GM18526 (cell line): ENCODE data around the gene PTPRM.

ENCODE experiments used
- POLR2A ChIP-seq: IDR thresholded peaks from 3 replicates; pipeline ENCODE4 v1.6.1; 2011; ENCODE audit not compliant: insufficient read length; ENCODE audit errors: extremely low read depth

Gene PTPRM

DNA sequence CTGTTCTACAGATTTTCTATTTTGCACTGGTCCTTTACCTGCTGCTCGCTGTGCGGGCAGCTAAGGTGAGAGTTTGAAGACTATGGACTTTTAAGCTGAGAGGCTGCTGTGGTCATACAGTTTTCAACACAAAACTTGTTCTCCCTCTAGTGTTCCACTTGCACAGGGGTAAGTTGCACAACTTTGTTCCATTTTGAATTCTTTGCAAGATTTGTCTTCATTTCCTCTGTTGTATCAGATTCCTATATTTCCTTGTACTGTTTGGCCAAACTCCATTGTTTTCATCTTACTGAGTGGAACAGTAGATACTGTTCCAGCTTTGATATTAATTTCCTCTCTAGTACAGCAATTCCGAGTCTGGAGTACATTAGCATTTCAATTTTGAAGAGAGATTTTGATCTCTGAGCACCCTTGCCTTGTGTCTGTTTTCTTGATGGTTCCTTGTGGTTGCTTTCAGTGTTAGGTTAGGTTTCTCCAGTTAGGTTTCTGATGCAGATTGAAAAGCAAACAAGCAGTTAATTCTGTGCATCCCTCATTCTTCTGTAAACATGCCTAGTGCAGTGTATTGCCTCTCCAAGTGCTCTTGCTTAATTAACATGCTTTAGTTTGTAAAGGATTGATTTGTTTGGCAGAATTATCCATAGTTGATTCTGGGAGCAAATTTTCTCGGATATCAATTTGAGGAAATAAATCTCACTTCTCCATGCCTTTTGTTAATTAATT, 188.8 kb downstream of the PTPRM start:
- no peak for TF ChIP-seq POLR2A

GRCh38 chr18:7757175-7757574, 190.1 kb downstream of the PTPRM start:
- TF ChIP-seq POLR2A = no peak

- no peak for TF ChIP-seq POLR2A
Measured at GRCh38 chr18:7758764-7759163, 191.6 kb downstream of the PTPRM start.

- no peak for TF ChIP-seq POLR2A
Measured at GRCh38 chr18:7760967-7761948, 194.1 kb downstream of the PTPRM start.

DNA sequence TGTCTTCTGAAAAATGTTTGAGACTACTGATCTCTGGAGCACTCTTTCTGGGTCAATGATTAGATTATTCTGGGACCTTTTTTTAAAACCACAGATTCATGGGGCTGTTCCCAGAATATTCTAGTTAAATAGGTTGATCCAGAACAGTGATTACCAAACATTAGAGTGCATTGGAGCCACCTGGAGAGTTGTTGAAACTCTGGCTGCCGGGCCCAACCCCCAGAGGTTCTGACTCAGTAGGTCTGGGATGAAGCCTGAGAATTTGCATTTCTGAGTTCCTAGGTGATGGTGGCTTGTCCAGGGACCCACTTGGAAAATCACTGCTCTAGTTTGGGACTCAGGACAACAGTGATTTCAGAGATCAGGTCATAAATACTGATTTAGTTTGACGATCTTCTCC, 197.3 kb downstream of the PTPRM start:
- no peak for TF ChIP-seq POLR2A

GRCh38 chr18:7766346-7766745, 199.2 kb downstream of the PTPRM start:
- no peak for TF ChIP-seq POLR2A

GRCh38 chr18:7766817-7767216, 199.7 kb downstream of the PTPRM start:
- TF ChIP-seq POLR2A = no peak

DNA sequence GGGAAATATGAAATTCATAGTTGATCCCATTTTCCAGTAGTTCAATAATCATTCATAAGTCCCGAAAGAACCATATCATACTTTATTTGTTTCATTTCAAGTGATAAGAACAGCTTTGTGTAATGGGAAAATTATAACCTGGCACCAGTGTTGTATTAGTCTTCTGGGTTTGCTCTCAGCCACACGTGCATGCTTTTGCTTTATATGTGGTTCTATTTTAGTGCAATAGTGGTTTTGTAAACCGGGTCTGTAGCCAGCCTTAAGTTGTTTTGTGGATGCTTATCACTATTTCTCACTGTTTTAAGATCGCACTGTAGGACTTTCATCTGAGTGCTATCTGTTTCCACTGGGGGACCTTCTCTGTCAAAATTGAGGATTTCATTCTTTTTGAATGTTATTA, 203.8 kb downstream of the PTPRM start:
- no peak for TF ChIP-seq POLR2A

GRCh38 chr18:7772510-7772888, 205.4 kb downstream of the PTPRM start:
- TF ChIP-seq POLR2A = no peak

DNA sequence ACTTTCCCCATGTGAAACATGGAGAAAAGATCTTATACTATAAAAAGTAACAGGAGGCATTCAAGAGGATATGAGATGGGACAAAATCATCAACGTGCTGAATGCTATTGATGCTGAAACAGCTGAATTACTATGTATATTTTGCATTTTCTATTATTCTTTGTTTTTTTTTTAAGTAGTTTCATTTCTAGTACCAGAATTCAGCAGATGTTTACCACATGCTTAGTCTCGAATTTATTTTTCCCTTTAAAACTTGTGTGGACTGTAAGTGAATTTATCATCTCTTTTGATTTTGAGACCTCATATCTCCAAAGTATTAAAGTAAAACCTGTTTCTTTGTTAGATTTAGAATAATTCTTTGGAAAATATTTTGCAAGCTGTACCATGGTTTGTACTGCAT, 205.8 kb downstream of the PTPRM start:
- TF ChIP-seq POLR2A = no peak

DNA sequence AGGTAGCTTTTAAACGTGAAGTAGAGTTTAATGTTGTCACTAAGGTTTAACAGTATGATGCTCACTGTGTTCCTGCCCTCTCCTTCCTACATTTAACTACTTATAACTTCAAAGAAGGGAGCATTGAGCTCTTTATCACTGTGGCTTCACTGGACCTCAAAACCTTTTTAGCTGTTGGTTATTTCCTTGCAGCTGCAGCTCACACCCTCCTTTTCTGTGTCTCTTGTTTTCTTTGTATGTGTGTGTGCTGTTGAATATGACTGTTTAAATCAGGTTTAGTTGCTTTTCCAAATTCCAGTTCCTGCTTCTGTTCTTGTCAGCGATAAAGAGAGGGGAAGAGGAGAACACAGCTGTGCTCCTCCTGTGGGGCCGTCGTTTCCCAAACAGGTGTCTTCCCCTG, 208.0 kb downstream of the PTPRM start:
- no peak for TF ChIP-seq POLR2A

- TF ChIP-seq POLR2A = no peak
Measured at GRCh38 chr18:7775843-7776242, 208.7 kb downstream of the PTPRM start.

GRCh38 chr18:7778181-7778580, 211.1 kb downstream of the PTPRM start:
- no peak for TF ChIP-seq POLR2A

GRCh38 chr18:7779211-7779610, 212.1 kb downstream of the PTPRM start:
- no peak for TF ChIP-seq POLR2A

GRCh38 chr18:7784171-7784570, 217.1 kb downstream of the PTPRM start:
- TF ChIP-seq POLR2A = no peak

- no peak for TF ChIP-seq POLR2A
Measured at GRCh38 chr18:7786569-7786968, 219.5 kb downstream of the PTPRM start.

DNA sequence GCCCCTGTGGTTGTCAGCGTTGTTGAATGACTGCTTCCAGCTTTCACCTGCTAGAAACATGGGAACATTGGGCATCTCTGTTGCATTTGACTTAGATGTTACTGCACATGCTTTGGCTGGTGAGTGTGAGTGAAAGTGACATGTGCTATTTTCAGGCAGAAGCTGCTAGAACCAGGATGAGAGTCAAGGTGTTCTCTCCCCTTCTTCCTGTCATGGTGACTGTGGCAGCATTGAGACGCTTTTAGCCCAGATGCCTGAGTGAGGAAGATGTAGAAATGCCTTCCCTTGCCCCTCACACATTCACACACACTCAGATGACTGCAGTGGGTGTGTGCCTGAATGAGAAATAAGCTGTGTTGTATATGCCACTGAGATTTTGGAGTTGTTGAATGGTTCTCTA, 220.2 kb downstream of the PTPRM start:
- no peak for TF ChIP-seq POLR2A
